ENCODE results near the gene ARSD.

DNA sequence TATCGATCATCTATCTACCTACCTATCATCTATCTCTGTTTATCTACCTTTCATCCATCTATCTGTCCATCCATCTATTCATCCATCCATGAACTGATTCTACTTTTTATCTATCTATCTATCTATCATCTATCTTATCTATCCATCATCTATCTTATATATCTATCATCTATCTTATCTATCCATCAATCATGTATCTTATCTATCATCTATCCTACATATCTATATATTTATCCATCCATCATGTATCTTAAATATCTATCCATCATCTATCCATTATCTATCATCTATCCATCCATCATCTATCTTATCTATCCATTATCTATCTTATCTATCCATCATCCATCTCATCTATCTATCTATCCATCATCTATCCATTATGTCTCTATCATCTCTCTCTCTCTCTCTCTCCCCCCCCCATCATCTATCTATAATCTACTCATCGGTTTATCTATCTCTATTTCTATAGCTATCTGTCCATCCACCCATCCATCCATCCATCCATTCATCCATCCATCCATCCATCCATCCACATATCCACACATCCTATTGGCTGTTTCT is 20.9 kb downstream of the ARSD start:
- TF ChIP-seq, protein P1, sequence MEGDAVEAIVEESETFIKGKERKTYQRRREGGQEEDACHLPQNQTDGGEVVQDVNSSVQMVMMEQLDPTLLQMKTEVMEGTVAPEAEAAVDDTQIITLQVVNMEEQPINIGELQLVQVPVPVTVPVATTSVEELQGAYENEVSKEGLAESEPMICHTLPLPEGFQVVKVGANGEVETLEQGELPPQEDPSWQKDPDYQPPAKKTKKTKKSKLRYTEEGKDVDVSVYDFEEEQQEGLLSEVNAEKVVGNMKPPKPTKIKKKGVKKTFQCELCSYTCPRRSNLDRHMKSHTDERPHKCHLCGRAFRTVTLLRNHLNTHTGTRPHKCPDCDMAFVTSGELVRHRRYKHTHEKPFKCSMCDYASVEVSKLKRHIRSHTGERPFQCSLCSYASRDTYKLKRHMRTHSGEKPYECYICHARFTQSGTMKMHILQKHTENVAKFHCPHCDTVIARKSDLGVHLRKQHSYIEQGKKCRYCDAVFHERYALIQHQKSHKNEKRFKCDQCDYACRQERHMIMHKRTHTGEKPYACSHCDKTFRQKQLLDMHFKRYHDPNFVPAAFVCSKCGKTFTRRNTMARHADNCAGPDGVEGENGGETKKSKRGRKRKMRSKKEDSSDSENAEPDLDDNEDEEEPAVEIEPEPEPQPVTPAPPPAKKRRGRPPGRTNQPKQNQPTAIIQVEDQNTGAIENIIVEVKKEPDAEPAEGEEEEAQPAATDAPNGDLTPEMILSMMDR (IDR thresholded peaks at IDR 0.05; ENCODE audit: low read length), result no peak
- no peak for TF ChIP-seq EZH2 (IDR thresholded peaks at IDR 0.05; ENCODE audit: borderline replicate concordance, low read length)
